Activated B cell treated with CpG ODN at 0.5 μM for 24 hours (primary cell): ENCODE data around the gene NAT9. TPM values are rescaled to one million over a fixed set of nuclear protein-coding genes. Genes with fewer than 3 reads are reported as not detected.

Source experiments
- ATAC-seq: fragments of 200-7000 bp; cut with Tn5 transposase; one replicate; pipeline ENCODE4 v1.10.0; 2021; ENCODE audit warnings: low read depth, mild to moderate bottlenecking, moderate library complexity
- CTCF ChIA-PET: fragments of 350-600 bp; sonication (Branson Sonifier 250); formaldehyde crosslinking; loops from one replicate; lab custom pipeline; 2021; ENCODE audit warnings: antibody characterized with exemption; lab: Charles Lee
- POLR2A ChIA-PET: fragments of 350-600 bp; sonication (Branson Sonifier 250); formaldehyde crosslinking; loops from one replicate; lab custom pipeline; 2021; ENCODE audit warnings: antibody characterized with exemption; lab: Charles Lee
- DNase-seq: peaks from one replicate; pipeline ENCODE4 v3.0.0; 2022
- H3K27ac Mint-ChIP-seq: one replicate; pipeline ENCODE4 v1.8.0; 2020; ENCODE audit warnings: mixed read lengths
- H3K27me3 Mint-ChIP-seq: one replicate; pipeline ENCODE4 v1.8.0; 2021; ENCODE audit warnings: mixed read lengths
- H3K36me3 Mint-ChIP-seq: one replicate; pipeline ENCODE4 v1.8.0; 2021; ENCODE audit warnings: low read depth, mixed read lengths
- H3K4me1 Mint-ChIP-seq: one replicate; pipeline ENCODE4 v1.8.0; 2021; ENCODE audit warnings: mixed read lengths
- H3K4me3 Mint-ChIP-seq: one replicate; pipeline ENCODE4 v1.8.0; 2020; ENCODE audit warnings: mild to moderate bottlenecking, mixed read lengths
- H3K9me3 Mint-ChIP-seq: one replicate; pipeline ENCODE4 v1.8.0; 2020; ENCODE audit warnings: mixed read lengths
- intact Hi-C: fragments of 100-400 bp; cut with micrococcal nuclease; formaldehyde crosslinking; loops from one replicate; pipeline ENCODE4 v1.15.1; 2024
- total RNA-seq: library from RNA; stranded (reverse); gene quantifications from 2 replicates; pipeline ENCODE4 v1.2.3, GENCODE V29; 2022
- TF ChIP-seq, protein P1 (sequence below): fragments of 200-600 bp; IDR thresholded peaks from one replicate; pipeline ENCODE4 v1.8.0; 2022; ENCODE audit warnings: antibody characterized with exemption, mild to moderate bottlenecking

NAT9 gene
- total RNA-seq, 1 donor from 2014 or later, result 79.7 TPM

DNA sequence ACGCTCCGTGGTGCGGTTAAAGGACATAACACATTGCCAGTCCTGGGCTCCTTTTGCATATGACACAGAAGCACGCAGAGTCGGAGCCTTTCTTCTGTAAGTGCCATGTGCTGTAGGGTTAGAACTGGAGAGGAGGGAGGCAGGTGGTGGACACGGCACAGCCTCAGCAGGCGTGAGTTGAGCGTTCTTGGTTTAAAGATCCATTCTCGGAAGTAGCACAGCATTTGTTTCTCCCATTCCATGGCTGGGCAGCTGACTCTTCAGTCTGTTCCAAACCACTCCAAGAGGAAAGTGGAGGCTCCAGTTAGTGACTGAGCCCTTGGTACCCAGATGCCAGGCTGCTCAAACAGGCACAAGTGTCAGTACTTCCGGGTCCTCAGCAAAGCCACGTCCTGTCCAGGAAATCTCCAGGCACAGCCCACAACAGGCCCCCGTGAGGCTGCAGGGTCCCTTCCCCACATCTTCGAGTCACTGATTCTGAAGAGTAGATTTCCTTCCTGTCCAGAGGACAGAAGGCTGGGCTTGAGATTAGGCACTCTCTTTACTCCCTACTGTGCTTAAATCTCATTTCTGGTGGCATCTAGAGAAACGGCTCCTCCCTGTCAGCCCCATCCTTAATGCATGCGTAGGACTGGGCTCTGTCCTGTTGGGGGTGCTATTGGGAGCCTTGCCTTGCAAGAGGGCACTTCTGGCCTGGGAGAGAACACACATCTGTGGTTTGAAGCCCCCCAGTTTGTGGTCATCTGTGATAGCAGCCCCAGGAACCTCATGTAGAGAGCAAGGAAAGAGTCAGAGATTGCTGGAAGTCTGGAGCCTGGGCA is 39.6 kb upstream of the NAT9 start:
- H3K36me3 Mint-ChIP-seq, result peaks cover 33% of the 10 kb centered on the region
- TF ChIP-seq, protein P1, sequence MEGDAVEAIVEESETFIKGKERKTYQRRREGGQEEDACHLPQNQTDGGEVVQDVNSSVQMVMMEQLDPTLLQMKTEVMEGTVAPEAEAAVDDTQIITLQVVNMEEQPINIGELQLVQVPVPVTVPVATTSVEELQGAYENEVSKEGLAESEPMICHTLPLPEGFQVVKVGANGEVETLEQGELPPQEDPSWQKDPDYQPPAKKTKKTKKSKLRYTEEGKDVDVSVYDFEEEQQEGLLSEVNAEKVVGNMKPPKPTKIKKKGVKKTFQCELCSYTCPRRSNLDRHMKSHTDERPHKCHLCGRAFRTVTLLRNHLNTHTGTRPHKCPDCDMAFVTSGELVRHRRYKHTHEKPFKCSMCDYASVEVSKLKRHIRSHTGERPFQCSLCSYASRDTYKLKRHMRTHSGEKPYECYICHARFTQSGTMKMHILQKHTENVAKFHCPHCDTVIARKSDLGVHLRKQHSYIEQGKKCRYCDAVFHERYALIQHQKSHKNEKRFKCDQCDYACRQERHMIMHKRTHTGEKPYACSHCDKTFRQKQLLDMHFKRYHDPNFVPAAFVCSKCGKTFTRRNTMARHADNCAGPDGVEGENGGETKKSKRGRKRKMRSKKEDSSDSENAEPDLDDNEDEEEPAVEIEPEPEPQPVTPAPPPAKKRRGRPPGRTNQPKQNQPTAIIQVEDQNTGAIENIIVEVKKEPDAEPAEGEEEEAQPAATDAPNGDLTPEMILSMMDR, result no peak
- no peak for ATAC-seq
- ChIA-PET POLR2A (no interaction called here), CTCF (no interaction called here)
- intact Hi-C loops, result no loop called here
- no peak overlapping the region for H3K27ac Mint-ChIP-seq
- H3K4me3 Mint-ChIP-seq, result no peak overlapping the region
- no peaks in the 10 kb centered on the region for H3K9me3 Mint-ChIP-seq
- DNase-seq, result no peak
- no peaks in the 10 kb centered on the region for H3K4me1 Mint-ChIP-seq
- H3K27me3 Mint-ChIP-seq, result no peaks in the 10 kb centered on the region

- intact Hi-C loops, result no loop called here
- POLR2A ChIA-PET, result no interaction called here
- Mint-ChIP-seq H3K4me3 (no peak overlapping the region), H3K27me3 (no peaks in the 10 kb centered on the region), H3K36me3 (peaks cover 34% of the 10 kb centered on the region), H3K9me3 (no peaks in the 10 kb centered on the region), H3K4me1 (no peaks in the 10 kb centered on the region), H3K27ac (no peak overlapping the region)
- CTCF ChIA-PET, result no interaction called here
- TF ChIP-seq, protein P1, result no peak
- ATAC-seq (no peak), DNase-seq (no peak)
Measured at GRCh38 chr17:74815067-74815466, 38.9 kb upstream of the NAT9 start.

DNA sequence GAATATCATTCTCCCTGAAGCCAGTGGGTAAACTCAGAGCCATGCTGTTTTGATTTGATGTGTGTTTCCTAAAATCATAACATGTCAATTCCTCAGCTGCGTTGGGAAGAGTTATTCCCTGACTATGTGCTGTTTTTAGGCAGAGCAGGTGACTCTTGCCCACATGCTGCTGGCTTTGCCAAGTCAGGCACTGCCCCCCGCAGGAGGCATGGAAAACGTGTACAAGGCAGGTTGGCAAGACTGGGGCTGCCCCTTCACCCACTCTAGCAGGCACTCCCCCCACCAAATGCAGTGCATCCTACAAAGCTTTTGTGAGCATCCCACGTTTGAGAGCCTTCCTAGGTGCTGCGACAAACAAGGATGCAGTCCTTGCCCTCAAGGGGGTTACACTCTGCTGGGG is 38.3 kb upstream of the NAT9 start:
- CTCF ChIA-PET, result no interaction called here
- no peaks in the 10 kb centered on the region for H3K9me3 Mint-ChIP-seq
- ATAC-seq (no peak), DNase-seq (no peak)
- no peaks in the 10 kb centered on the region for H3K4me1 Mint-ChIP-seq
- POLR2A ChIA-PET, result no interaction called here
- no peaks in the 10 kb centered on the region for H3K27me3 Mint-ChIP-seq
- no peak overlapping the region for H3K27ac Mint-ChIP-seq
- TF ChIP-seq, protein P1, result no peak
- peaks cover 33% of the 10 kb centered on the region for H3K36me3 Mint-ChIP-seq
- no peak overlapping the region for H3K4me3 Mint-ChIP-seq
- intact Hi-C loops, result no loop called here

DNA sequence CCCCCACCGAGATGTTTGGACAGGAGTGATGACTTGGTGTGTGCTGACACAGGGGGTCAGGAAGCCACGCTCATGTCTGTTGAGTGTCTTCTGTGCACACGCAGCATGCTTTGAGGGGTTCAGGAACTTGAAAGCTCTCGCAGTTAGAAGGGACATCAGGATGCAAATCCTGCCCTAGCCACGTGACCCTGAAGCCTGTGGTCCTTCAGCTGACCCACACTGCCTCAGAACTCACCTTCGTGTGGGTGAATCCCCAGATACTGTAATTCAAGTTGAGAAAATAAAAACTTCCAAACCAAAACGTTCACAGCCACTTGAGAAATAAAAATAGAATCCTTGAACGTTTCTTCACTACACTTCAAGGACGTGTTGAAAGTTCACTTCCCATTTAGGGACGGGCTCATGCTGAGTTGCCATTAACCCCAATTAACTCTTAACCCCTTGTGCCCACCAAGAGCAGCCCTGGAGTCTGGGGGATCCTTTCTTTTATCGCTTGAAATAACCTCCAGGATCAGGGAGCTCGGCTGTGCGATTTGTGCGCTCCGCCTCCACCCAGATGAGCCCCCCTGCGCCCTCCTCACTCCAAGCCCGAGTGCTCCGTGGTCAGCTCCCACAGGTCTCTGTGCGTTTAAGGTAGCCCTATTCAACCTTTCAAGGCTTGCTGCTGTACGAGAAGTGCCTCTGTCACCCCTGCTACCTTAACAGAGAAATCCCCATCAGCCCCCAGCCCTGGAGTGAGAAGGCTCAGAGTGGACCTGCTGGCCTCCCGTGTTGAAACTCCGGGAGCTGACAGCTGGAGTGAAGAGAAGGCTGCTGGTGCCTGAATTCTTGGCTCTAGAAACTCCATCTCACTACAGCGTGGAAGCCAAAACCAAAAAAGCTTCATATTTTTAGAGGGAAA is 36.2 kb upstream of the NAT9 start:
- DNase-seq, result no peak
- no peak for ATAC-seq
- H3K4me1 Mint-ChIP-seq, result no peaks in the 10 kb centered on the region
- no peak overlapping the region for H3K4me3 Mint-ChIP-seq
- TF ChIP-seq, protein P1, result no peak
- intact Hi-C loops, result no loop called here
- ChIA-PET CTCF (no interaction called here), POLR2A (no interaction called here)
- H3K9me3 Mint-ChIP-seq, result no peaks in the 10 kb centered on the region
- no peaks in the 10 kb centered on the region for H3K27me3 Mint-ChIP-seq
- H3K27ac Mint-ChIP-seq, result no peak overlapping the region
- peaks cover 32% of the 10 kb centered on the region for H3K36me3 Mint-ChIP-seq
